Cardiac muscle cell (in vitro differentiated cells and primary cell): Measurements from ENCODE around the gene TEDDM1. TPM values are rescaled to one million over a fixed set of nuclear protein-coding genes. Genes with fewer than 3 reads are reported as not detected.
"Not testable (repeated sequence)": the region's sequence is repeated elsewhere in the genome, so short reads cannot be mapped to it uniquely, and the experiment has no call there.

Experiments
- DNase-seq, 2 donors: peaks; one replicate each; pipeline versions ENCODE4 v3.0.0 to v3.0.0-alpha.2; 2010 to 2017; ENCODE audit warnings: low read depth in 1 of 2, low spot score in 1 of 2
- H3K27ac ChIP-seq: fragments of 200-600 bp; sonication (generic); 2 replicates; pipeline ENCODE4 v1.5.1; 2016
- H3K27me3 ChIP-seq: fragments of 200-600 bp; sonication (generic); 2 replicates; pipeline ENCODE4 v1.6.0; 2016; ENCODE audit warnings: control low read depth
- H3K36me3 ChIP-seq: fragments of 200-600 bp; sonication (generic); 2 replicates; pipeline ENCODE4 v1.5.1; 2016; ENCODE audit warnings: control low read depth
- H3K4me1 ChIP-seq: fragments of 200-600 bp; sonication (generic); 2 replicates; pipeline ENCODE4 v1.8.1; 2017; ENCODE audit warnings: low read depth, mild to moderate bottlenecking, mixed run types
- H3K4me3 ChIP-seq: fragments of 200-600 bp; sonication (generic); 2 replicates; pipeline ENCODE4 v1.5.1; 2016; ENCODE audit warnings: mild to moderate bottlenecking
- H3K9me3 ChIP-seq: fragments of 200-600 bp; sonication (generic); 2 replicates; pipeline ENCODE4 v1.5.1; 2017; ENCODE audit warnings: low read depth, mild to moderate bottlenecking, control low read depth
- polyA plus RNA-seq: library from polyadenylated mRNA; unstranded; fragments of >200 nt; fragmentation: Nextera tagmentation; extraction: Ambion mirVana; gene quantifications from 2 replicates; pipeline ENCODE4 v1.2.1, GENCODE V29; 2016
- total RNA-seq: library from RNA; depleted of rRNA; stranded (reverse); fragments of >200 nt; gene quantifications from 2 replicates; pipeline ENCODE4 v1.2.3, GENCODE V29; 2016
- TF ChIP-seq, protein P1 (sequence below): IDR thresholded peaks from 2 replicates; pipeline ENCODE4 v1.5.1; 2012; ENCODE audit warnings: low read depth, mild to moderate bottlenecking, low read length

Gene TEDDM1
- total and polyA plus RNA-seq, 2 experiments from 2014 or later, result not detected

DNA sequence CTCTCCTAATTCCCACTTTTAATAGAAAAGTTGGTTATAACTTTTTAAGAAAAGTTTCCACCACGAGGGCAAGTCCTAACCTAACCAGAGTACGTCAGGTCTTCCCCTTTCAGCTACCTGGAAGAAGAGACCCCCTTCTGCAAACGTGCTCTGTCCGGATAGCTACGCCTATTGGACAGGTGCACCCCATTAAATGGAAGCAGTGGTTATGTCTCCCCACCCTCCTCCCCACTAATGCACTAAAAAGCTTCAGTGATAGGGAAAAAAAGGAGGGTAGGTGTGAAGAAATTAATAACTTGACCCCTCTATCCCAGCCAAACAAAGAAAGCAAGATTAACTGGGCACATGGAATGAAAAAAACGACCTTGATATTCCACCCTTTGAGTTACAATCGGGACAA lies 16.5 kb downstream of the TEDDM1 start:
- H3K4me3 ChIP-seq, result no peak overlapping the region

DNA sequence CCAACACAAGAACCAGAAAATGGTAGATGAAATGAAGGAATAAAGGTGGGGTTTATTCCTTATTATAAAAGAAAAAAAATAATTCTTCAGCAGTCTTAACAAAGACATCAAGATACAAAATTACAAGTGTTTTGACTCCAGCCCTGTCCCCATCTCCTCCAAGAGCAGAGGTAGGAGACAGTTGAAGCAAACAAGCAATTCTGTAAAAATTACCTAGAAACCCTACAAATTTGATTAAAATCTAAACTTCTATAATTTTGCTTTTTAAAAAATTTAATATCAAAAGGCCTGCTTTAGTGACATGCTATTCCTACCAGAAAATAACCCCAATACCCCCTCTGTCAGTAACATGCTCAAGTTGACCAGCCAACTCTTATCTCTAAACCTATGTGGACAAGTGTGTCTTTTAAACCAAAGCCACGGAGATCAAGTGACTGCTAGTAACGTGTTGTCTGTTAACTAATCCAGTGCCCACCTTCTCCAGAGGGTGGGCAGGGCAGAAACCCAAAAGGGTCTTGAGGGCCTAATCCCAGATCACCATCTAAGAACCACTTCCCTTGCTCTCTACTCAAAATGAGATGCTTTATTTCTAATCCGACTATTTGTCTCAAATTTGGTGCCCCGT lies 17.3 kb downstream of the TEDDM1 start:
- Histone ChIP-seq H3K36me3 (peaks cover 55% of the 10 kb centered on the region), H3K4me1 (no peaks in the 10 kb centered on the region), H3K27ac (no peak overlapping the region), H3K27me3 (no peaks in the 10 kb centered on the region), H3K4me3 (no peak overlapping the region), H3K9me3 (no peaks in the 10 kb centered on the region)
- TF ChIP-seq, protein P1, sequence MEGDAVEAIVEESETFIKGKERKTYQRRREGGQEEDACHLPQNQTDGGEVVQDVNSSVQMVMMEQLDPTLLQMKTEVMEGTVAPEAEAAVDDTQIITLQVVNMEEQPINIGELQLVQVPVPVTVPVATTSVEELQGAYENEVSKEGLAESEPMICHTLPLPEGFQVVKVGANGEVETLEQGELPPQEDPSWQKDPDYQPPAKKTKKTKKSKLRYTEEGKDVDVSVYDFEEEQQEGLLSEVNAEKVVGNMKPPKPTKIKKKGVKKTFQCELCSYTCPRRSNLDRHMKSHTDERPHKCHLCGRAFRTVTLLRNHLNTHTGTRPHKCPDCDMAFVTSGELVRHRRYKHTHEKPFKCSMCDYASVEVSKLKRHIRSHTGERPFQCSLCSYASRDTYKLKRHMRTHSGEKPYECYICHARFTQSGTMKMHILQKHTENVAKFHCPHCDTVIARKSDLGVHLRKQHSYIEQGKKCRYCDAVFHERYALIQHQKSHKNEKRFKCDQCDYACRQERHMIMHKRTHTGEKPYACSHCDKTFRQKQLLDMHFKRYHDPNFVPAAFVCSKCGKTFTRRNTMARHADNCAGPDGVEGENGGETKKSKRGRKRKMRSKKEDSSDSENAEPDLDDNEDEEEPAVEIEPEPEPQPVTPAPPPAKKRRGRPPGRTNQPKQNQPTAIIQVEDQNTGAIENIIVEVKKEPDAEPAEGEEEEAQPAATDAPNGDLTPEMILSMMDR, result no peak
- DNase-seq, result no peak

More for the DNA sequence above, 16.5 kb downstream of the TEDDM1 start:
- peaks cover 60% of the 10 kb centered on the region for H3K36me3 ChIP-seq
- no peak overlapping the region for H3K27ac ChIP-seq
- H3K27me3 ChIP-seq, result no peaks in the 10 kb centered on the region
- no peak for DNase-seq
- H3K9me3 ChIP-seq, result no peaks in the 10 kb centered on the region
- TF ChIP-seq, protein P1, result no peak
- no peaks in the 10 kb centered on the region for H3K4me1 ChIP-seq

DNA sequence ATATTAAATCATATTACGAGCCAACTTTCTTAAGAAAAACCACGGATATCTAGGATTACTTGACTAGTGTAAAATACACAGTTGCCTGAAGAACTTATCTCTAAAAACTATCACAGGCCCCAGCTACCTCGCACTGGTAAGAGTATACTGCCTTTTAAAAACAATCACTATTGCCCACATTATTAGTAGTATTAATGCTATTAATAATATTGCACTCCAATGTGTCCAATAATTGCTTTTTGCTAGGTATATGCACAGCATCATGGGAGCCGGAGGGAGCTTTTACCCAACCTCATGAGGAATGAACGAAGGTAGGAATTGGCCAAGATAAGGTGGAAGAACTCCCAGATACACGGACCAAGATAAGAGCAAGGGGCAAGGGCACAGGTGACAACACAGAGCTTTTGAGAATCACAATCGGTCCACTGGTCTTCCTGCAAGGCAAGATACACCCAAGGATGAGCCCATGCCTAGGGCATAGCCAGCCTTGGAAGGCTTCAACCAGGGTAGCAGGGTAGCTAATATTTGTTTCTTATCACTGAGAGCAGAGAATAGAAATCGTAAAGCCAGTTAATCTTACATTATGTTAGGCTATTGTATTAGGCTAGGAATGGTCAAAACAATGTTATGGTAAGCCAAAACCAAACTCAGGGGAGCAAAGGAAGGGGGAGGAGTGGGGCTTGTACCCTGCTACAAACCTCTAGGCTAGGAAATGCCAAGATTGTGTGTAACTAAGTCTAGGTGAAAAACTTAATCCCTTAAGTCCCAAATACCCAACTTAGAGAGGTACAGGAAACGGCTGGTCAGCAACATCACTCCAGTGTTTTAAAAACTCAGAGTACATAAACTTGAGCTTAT lies 18.3 kb downstream of the TEDDM1 start:
- Histone ChIP-seq H3K9me3 (no peaks in the 10 kb centered on the region), H3K4me3 (no peak overlapping the region), H3K36me3 (peaks cover 45% of the 10 kb centered on the region), H3K4me1 (no peaks in the 10 kb centered on the region), H3K27me3 (no peaks in the 10 kb centered on the region), H3K27ac (no peak overlapping the region)
- TF ChIP-seq, protein P1, result no peak
- DNase-seq, result no peak

DNA sequence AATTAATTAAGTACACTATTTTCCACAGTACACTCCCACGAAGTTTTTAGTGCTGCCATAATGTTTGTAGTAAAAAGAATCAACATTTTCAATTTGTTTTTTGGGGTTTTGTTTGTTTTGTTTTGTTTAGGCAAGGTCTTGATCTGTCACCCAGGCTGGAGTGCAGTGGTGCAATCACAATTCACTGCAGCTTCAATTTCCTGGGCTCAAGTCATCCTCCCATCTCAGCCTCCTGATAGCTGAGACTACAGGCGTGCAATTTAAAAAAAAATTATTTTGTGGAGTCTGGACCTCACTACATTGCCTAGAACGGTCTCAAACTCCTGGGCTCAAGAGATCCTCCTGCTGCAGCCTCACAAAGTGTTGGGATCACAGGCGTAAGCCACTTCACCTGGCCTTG lies 20.3 kb downstream of the TEDDM1 start:
- no peaks in the 10 kb centered on the region for H3K27me3 ChIP-seq
- H3K4me1 ChIP-seq, result no peaks in the 10 kb centered on the region
- H3K9me3 ChIP-seq, result no peaks in the 10 kb centered on the region
- TF ChIP-seq, protein P1, result no peak
- no peak for DNase-seq
- no peak overlapping the region for H3K27ac ChIP-seq
- peaks cover 25% of the 10 kb centered on the region for H3K36me3 ChIP-seq
- H3K4me3 ChIP-seq, result no peak overlapping the region

DNA sequence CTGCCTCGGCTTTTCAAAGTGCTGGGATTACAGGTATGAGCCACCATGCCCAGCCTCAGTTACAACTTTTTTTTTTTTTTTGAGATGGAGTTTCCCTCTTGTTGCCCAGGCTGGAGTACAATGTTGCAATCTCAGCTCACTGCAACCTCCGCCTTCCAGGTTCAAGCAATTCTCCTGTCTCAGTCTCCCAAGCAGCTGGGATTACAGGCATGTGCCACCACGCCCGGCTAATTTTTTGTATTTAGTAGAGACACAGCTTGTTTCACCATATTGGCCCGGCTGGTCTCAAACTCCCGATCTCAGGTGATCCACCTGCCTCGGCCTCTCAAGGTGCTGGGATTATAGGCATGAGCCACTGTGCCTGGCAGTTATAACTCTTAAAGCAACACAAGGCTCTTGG lies 20.7 kb downstream of the TEDDM1 start:
- H3K4me3 ChIP-seq, H3K27ac ChIP-seq, H3K9me3 ChIP-seq, DNase-seq, H3K27me3 ChIP-seq, H3K4me1 ChIP-seq: not testable (repeated sequence)
- H3K36me3 ChIP-seq, result peaks cover 21% of the 10 kb centered on the region
